G401.6 (cell line): ENCODE results near the gene LIMCH1.

Source experiments
- FAIRE-seq: peaks from 2 replicates; lab custom pipeline; 2012; peaks lifted over from hg19 to GRCh38; lab: Jason Lieb, UNC

Gene LIMCH1

DNA sequence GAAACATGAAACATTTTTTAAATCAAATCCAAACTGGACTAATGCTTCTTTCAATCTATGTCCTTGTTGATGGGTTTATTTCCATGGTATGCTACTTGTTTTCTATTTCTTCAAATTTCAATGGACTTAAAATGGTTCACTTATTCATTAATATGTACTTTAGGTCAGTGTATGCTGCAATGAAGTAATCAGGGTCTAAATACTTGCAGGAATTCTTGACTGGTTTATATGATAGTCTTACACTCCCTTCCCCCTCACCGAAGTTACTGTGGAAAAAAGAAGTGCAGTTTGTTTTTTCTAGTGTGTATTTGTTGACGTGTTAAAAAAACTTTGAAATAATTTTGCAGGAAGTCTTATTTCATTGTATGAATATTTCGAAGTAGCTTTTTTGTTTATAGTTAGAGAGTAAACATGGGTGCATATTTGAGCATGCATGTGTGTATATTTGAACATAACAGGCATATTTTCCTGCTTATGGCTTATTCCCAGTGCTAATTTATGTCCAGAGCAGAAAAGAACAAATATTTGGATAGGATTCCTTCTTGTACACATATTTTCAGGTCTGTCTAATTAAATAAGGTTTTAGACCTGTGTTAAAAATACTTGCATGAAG lies 65.0 kb downstream of the LIMCH1 start:
- FAIRE-seq: no peak

DNA sequence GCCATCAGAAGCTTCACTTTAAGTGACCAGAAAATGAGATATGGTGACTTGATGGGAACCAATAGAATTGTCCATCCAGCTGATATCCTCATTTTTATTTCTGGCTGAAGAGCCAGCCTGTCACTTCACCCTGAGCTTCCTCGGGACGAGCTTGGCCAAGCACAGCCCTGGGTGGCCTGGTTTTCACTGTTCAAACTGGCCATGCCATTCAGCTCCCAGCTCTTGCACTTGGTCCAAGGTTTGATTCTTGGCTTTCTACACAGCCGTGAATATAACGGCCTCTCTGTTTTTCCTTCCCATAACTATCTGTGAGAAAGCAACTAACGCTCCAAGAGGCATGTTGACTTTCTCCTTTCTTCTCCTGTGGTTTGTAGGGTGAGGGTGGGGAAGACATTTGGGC lies 71.9 kb downstream of the LIMCH1 start:
- FAIRE-seq: no peak

DNA sequence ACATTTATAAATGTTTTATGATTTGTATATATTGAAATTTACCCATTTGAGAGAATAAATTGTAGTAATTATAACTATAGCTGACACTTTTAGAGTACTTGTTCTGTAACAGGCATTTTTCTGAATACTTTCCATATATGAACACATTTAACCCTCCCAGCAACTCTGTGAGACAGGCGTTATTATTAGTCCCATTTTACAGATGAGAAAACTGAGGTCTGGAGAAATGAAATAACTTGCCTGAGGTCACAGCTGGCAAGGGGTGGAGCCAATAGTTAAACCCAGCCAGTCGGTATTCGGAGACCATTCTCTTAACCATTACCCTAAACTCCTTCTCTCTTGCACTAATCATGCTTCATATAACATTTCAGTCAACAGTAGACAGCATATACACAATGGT lies 72.5 kb downstream of the LIMCH1 start:
- FAIRE-seq: no peak

DNA sequence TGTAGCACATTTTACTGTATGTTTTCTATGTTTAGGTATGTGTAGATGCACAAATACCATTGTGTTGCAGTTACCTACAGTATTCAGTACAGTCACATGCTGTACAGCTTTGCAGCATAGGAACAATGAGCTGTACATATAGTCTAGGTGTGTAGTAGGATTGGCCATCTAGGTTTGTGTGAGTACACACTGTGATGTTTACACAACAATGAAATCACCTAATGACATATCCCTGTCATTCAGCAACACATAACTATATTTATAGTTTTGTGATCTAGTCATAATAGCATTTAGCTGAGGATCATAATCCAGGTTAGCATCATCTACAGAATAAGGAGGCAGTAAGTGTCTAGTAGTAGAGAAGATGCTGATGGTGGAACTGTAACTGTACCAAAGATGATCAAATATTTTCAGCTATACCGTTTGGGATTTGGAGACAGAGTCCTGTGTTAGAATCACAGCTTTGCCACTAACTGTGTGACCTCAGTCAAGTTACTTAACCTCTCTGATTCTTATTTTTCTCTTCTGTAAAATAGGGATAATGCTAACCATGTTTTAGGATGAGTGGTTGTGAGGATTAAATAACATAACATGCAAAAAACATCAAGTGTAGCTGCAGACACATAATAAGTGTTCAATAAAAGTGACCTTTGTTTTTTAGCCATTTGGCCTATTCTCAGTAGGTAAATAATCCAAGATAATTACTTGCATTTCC lies 73.3 kb downstream of the LIMCH1 start:
- FAIRE-seq: no peak

DNA sequence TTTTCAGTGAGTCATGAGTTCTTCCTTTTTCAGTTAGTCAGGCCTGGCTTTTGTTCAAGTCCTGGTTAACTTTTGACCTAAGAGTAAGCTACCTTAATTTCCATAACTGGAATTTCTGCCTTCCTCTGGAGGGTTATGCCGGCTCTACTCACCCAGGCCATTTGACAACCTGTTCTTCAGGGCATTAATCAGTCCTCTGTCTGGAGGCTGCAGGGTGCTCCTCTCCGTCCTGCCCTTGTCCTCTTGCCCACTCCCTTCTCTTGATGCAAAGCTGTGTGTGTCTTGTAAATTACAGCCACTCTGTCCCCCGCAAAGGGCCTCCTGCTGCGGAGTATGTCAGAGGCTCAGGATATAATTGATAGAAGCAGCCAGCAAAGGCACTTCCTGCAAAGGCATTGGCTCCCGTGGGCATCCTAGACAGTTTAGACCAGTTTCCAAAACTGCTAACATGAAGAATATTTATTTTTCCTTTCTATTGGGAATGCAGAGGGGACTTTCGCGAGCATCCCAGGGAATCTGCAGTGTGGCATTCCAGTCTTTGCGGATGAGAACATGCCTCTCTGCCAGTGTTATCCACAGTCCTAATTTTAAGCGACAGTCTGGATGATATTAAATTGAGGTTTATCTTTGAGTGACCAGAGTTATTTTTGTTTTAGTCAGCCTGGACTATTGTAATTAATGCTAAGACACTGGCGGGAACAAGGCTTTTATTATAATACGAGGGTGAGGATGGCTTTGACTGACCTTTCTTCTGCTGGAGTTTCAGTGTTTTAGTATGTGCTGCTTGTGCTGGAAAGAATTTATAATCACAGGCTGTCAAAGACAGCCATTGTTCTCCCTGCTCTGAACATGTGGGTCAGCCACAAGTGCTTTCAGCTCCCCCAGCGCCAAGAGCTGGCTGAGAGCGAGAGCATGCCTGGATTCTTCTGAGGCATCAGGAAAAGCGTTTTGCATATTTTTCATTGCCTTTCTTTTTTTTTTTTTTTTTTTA lies 74.2 kb downstream of the LIMCH1 start:
- FAIRE-seq: no peak

DNA sequence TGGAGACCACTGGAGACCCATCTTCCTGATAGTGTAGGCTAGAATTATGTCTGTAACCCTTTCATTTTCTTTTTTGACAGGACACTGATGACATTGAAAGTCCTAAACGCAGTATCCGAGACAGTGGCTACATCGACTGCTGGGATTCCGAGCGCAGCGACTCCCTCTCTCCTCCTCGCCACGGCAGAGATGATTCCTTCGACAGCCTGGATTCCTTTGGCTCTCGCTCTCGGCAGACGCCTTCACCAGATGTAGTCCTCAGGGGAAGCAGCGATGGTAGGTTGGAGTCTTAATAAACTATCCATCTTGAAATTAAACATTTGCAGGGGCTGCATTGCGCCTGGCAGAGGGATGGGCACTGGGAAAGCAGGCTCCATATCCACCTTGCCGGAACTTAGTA lies 75.4 kb downstream of the LIMCH1 start:
- no peak for FAIRE-seq

DNA sequence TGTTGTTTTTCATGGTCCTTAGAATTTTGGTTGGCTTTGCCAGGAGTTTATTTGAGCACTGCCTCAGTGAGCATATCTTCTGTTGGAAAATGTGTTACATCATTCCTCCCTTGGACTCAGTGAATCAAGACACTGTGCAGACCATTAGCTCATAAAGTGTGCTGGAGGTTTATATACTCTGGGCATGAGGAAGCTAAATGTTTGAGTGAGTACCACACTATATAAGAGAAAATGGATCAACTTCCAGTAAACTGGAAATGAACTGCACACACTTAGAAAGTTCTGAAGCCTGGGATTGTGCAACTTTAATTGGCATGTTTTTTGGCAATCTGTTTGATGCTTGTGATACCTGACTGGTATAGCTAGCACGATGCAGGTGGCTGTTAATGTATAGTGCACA lies 75.9 kb downstream of the LIMCH1 start:
- no peak for FAIRE-seq

DNA sequence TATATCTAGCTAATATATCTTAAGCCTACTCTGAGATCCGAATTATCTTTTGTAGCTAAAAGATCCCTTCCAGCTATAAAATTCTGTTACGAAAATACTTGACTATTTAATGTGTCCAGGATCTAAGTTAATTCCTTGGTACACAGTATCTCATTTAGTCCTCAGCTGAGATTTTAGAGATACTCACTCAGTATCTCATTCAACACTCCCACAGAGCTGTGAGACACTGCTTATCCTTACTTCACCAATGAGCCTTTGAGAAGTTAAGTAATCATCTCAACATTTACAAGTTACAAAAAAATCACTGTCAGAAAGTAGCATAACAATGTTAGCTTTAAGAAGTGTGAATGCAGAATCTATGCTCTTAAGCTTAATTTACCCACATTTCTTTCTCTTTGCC lies 76.6 kb downstream of the LIMCH1 start:
- FAIRE-seq: no peak

DNA sequence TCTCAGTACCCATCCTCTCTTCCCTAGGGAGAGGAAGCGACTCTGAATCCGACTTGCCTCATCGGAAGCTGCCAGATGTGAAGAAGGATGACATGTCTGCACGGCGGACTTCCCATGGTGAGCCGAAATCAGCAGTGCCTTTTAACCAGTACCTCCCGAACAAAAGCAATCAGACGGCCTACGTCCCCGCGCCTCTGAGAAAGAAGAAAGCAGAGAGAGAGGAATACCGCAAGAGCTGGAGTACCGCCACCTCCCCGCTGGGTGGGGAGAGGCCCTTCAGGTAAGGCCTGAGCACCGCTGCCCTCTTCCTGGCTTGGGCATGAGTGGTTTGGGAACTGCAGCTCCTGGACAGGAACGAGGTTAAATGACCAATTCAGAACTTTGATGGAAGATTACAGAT lies 81.2 kb downstream of the LIMCH1 start:
- FAIRE-seq: no peak

DNA sequence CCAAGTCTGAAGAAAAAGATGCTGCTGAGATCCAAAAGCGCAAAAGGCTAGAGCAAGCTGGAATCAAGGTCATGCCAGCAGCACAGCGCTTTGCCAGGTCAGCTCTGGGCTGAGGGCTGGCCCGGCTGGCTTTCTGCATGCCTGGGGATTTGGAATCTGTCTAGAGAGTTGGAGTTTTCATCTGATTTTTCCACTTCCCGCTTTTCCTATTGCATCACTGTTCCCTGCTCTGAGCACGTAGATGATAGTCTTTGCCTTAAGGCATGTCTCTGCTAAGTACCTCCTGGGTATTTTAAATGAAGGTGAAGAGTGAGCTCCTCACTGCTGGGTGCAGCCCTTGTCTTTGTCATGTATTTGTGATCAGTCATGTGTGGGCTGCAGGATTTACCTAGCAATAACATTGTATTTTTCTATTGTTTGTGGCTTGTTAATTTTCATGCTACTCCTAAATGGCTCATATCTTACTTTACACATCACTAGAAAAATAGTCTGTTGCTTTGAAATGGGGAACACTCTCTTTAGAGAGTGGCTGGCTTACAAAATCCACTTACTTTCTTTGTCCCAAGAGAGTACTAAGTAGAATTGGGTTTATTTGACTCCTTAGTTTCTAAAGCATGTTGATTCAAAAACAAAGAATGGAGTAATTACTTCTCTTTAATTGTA lies 82.8 kb downstream of the LIMCH1 start:
- no peak for FAIRE-seq

DNA sequence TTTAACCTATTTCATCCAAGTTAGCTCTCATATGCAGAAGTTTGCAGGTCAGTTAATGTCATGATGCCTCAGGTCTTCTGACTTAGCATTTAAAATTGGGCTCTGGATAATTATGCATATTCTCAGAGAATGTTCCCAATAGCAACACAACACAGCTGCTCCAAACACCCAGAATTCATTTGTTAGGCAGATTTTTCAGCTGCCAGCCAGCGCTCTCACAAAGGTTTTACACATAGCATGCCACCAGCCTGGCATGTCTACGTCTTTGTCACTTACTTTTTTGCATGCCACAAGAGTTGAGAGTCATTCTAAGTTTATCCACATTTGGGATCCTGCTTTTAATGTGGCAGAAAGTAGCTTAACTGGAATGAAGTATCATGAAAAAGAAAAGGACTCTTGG lies 84.8 kb downstream of the LIMCH1 start:
- FAIRE-seq: no peak

DNA sequence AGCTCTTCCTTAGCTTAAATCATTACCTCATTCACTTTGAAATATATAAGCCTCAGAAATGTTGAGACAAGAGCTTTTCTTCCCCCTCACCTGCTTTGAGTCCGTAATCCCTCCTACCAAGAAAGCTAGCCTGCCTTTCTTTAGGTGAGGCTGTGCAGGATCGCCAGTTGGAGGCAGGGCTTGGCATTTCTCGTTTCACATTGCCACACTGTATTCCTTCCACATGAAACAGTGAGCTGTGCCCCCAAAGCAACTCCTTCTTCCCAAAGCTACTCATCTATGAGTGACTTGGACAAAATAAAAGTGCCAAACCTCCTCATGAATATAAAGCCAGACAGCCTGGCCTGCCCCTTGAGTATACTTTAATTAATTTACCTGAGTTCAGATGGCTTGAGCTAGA lies 86.8 kb downstream of the LIMCH1 start:
- FAIRE-seq: no peak

DNA sequence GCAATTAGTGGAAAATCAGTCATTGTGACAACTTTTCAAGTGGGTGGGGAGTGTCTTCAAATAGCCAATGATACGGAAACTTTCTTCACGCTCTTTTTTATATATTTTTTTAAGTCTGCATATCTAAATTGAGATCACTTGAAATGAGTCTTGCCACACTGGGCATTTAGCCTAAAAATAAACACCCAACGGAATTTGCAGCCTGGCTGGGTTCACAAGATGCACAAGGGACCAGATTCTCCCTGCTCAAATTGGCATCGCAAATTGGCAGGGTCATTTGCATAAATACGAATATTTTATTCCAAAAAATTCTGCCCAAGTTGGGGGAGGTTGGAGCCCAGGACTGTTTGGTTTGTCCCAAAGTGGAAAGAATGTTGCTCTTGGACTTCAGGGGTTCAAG lies 87.6 kb downstream of the LIMCH1 start:
- no peak for FAIRE-seq

DNA sequence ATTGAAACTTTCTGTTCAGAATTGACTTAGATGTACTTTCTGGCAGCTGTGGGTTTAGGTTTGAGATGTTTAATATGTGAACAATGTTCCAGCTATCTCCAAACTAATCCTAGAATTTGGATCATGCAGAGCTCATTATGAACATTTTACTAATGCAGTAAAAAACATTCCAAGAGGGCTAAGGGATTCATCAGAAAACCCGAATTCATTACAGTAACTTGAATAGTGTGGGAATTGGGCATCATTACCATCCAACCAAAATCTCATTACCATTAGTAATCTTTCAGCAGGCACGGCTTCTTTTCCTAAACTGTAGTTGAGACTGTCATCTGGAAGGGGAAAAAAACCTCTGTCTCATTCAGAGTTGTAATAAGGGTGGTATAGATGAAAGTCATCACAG lies 91.0 kb downstream of the LIMCH1 start:
- FAIRE-seq: no peak

DNA sequence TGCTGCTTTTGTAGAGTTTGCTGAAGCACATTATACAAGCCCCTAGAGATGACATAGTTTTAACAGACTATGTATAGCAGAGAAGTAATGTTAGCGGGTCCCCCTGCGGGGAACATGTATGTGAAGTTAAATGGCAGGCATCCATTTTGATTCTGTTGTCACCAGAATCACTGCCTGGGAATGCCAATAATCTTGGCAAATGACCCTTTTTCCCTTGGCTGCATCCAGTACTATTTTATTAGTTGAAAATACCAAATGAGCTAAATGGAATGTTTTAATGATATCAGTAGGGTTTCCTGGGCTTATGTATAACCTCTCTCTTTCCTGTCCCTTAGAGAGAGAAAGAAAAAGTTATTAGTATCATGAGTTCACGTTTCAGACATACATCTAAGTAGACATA lies 93.6 kb downstream of the LIMCH1 start:
- no peak for FAIRE-seq

DNA sequence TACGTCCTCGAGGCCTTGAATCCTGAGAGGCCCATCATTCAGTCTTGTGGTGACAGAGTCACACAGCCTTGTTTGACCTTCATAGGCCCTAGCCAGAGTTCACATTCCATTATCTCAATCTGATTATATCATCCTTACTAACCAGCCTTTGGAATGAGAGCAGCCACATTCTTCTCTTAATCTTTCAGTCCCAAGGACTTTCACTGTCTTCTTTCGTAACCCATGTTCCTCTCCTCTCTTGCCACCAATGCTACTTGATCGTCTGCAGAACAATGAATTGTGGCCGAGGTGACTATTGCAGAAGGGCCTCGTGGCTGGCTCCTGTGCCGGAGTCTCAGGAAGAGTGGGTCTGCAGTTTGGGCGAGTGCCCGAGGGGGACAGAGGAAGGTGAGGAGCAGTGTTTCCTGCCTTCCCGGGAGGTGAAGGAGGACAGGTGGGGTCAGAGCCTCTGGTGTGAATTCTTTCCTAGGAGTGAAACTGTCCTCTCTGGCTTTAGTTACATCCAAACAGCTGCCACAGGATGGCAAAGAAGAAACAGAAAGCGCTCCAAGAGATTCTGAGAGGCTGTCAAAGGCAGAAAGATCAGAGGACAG lies 94.6 kb downstream of the LIMCH1 start:
- no peak for FAIRE-seq

DNA sequence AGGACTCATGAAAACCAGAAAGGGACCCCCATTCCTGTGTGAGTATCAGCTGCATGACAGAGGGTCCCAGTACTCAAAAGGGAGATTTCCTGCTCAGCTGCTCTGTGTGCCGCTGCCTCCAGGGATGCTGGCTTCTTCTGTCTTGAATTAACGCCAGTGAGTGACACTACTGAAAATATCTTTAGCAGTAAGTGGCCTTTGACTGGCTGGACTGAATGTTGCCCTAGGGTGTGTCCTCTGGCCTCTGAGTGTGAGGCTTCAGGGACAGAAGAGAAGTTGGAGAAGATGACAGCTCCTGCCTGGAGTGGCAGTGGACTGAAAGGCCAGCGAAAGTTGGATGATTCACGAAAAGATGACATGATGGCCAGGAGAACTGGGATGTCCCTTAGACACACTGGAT lies 95.4 kb downstream of the LIMCH1 start:
- no peak for FAIRE-seq

DNA sequence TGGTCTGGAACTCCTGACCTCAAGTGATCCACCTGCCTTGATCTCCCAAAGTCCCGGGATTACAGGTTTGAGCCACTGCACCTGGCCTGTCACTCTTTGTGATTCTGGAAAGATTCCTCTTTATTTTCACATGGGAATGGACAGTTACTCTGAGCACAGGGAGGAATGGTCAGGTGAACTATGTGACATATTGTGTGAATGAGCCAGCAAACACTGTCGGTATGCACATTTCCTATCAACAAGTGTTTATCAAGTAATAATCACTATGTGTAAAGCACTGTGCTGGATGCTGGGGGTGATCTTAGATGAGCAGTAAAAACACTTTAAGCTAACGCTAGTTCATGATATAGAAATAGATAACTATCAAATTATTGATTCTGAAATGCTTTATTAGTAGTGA lies 97.5 kb downstream of the LIMCH1 start:
- no peak for FAIRE-seq

DNA sequence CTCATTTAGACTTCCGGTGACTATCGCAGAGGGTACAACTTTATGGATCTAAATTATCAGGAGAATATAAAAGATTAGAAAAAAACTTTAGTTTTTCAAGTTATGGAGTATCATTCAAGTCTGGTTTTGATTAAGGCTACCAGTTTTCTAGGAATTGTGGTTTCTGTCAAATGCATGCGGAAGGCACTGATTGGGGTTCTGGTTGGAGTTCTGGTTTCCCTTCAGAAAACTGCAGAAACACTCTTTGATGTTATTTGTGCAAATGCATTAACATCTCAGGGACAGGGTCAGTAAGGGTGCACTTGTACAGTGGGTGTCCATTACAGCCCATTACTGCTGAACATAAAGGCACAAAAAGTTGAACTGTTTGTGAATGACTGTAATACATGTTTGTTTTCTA lies 100.2 kb downstream of the LIMCH1 start:
- FAIRE-seq: no peak

DNA sequence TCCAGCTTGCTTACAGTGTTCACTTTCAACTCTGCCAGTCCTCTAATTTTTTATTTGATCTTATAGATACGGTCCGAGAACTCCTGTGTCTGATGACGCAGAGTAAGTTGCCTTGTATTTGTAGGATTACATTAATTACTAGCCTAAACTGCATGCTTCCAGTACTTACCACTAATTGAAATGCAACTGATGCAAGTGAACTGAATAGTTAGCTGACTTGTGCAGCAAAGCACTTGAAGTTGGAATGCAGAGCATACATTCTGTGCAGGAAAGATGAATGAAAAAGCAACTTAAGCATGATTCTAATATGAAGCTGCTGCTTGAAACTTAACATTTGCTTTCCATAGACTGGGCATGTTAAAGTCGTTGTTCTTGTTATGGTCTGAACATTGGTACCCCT lies 100.9 kb downstream of the LIMCH1 start:
- no peak for FAIRE-seq

DNA sequence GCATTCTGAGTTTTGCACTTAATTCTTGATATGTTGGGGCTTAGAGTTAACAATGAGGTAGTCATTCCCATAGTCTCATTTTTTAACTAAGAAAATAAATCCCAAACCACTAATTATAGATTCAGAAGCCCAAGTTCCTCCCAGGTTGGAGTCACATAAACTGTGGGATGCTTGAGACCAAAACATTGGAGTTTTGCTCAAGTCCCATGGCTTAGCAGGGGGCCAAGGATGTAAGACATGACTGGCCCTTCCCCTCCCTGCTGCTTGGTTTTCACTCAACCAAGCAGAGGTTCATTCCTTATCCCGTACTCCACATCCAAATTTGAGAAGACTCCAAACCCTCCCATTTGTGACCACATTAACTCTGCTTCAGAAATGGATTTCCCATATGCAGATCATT lies 101.3 kb downstream of the LIMCH1 start:
- FAIRE-seq: no peak

DNA sequence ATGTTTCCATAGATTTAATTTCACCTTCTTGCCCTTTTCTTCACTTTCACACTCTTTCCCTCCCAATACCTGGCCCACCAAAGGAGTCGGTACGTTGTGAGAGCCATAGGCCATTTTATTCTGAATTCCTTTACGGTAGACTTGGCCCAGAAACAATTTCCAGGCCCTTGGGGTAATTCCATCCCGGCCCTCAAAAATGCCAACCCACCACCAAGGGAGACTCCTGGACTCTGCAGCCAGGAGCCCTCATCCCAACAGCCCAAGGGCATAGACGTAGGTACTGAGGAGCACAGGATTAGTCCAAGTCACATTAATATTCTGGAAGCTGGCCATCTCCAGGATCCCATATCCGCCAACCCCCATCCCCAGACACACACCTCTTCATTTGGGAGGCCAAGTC lies 102.9 kb downstream of the LIMCH1 start:
- no peak for FAIRE-seq
